Fibroblast of villous mesenchyme (primary cell): ENCODE results near the gene CDH16. TPM values are rescaled to one million over a fixed set of nuclear protein-coding genes. Genes with fewer than 3 reads are reported as not detected.

ENCODE experiments used
- DNase-seq: peaks from one replicate; pipeline ENCODE4 v3.0.0-alpha.2; 2010; ENCODE audit warnings: low read depth
- H3K4me3 ChIP-seq: 2 replicates; pipeline ENCODE4 v1.5.1; 2011; ENCODE audit warnings: low read depth, mild to moderate bottlenecking, low read length
- CTCF ChIP-seq: IDR thresholded peaks from 2 replicates; pipeline ENCODE4 v1.5.1; 2012; ENCODE audit warnings: low read depth, mild to moderate bottlenecking, low read length; ENCODE audit not compliant: insufficient read depth
- total RNA-seq: library from RNA; depleted of rRNA; stranded (reverse); fragments of >200 nt; gene quantifications from 2 replicates; pipeline ENCODE4 v1.2.3, GENCODE V29; 2012

The CDH16 gene
- total RNA-seq, 1 donor: not detected

- TF ChIP-seq CTCF: no peak
- H3K4me3 ChIP-seq: no peak overlapping the region
- no peak for DNase-seq
These were observed 7.6 kb downstream of the CDH16 start for GRCh38 chr16:66911112-66911511.

- DNase-seq: no peak
- no peak for TF ChIP-seq CTCF
- no peak overlapping the region for H3K4me3 ChIP-seq
These were observed 8.3 kb downstream of the CDH16 start for GRCh38 chr16:66910175-66910940.

DNA sequence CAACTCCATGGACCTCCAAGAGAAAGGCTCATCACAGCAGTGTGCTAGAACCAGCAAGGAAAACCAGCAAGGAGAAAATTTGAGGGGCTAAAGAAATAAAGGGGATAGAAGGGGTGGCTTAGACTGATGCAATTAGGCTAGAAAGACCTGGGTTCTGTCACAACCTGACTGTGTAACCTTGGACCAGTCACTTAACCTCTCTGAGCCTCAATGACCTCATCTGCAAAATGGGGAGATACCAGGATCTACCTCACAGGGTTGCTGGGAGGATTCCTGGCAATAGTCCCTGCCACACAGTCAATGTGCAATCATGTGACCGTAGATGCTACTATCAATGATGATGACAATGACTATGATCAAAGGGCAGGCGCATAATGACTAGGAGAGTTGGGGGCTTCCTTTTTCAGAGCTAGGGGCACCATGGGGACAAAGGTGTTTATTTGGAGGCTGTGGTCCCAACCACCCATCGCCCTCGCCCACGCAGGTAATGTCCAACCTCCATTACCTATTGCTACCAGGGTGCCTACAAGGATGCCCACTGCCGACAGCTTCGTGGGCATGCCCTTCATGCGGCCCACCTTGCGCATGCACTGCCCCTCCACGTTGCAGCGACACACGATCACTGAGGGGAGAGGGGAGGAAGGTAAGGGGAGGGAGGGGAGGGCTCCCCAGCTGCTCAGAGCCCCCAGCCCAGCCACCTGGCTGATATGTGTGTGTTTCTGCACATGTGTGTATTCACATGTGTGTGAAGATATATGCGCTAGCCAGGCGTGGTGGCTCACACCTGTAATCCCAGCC, 9.7 kb downstream of the CDH16 start:
- DNase-seq: no peak
- TF ChIP-seq CTCF: no peak

GRCh38 chr16:66908116-66908515, 10.6 kb downstream of the CDH16 start:
- DNase-seq: no peak
- H3K4me3 ChIP-seq: no peak overlapping the region
- TF ChIP-seq CTCF: no peak

More for the DNA sequence above, 9.7 kb downstream of the CDH16 start:
- H3K4me3 ChIP-seq: no peak overlapping the region

GRCh38 chr16:66906916-66907836, 11.5 kb downstream of the CDH16 start:
- DNase-seq: no peak
- no peak overlapping the region for H3K4me3 ChIP-seq
- no peak for TF ChIP-seq CTCF
